Measurements from ENCODE around the gene OS9.
A peak's percentile ranks its signal among the peaks of the same experiment; 100 is the strongest.

OS9 gene

DNA sequence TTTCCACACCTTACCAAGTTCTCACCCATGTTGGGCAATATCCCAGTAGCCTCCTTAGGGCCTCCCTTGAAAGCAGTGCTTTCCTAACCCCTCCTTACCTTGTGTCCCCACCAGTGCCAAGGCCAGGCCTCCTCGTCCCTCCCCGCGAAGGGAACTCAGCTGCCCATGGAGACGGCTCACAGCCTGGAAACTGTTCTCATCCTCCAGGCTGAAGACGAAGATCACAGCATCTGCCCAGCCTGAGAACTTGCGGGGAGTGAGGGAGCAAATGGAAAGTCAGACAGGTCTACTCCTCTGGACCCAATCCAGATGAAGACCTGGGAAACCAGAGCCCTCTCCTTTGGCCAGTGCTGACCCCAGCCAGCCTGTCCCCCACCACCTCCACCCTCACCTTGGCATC, 40.0 kb downstream of the OS9 start:
- ChIA-PET CTCF (interaction anchor here (2.7 to 4.8 kb wide), 3 partner anchors 9 to 151 kb away, joined by 7 to 55 read pairs (median 35); partner anchors contain the start of gene B4GALNT1), POLR2A (interaction anchor here (3.2 kb wide), 1 partner anchor 11 kb away, joined by 10 read pairs; the partner anchor contains the start of gene TSPAN31)
- no peaks in the 10 kb centered on the region for H3K9me3 ChIP-seq (ENCODE audit: control insufficient read depth, insufficient read depth, low read depth, low read length)
- H3K4me1 ChIP-seq (ENCODE audit: control insufficient read depth, insufficient read depth, low read length): peaks cover 6% of the 10 kb centered on the region; the same call in 1 of the 2 replicates
- no peak for TF ChIP-seq ZNF843 (tag by site-specific recombination; IDR thresholded peaks at IDR 0.05)
- H3K27ac ChIP-seq (ENCODE audit: extremely low read depth, low read depth, low read length): no peak overlapping the region
- no peak overlapping the region for H3K4me3 ChIP-seq (ENCODE audit: low read depth, low read length)
- no peaks in the 10 kb centered on the region for H3K36me3 ChIP-seq (ENCODE audit: control insufficient read depth in 2 of 2, insufficient read depth in 1 of 2, low read length in 2 of 2)

GRCh38 chr12:57734591-57734990, 40.7 kb downstream of the OS9 start:
- POLR2A ChIA-PET: interaction anchor here (0.6 to 1.6 kb wide), 2 partner anchors 8 to 10 kb away, joined by 3 to 8 read pairs; no protein-coding TSS in a partner anchor
- Histone ChIP-seq H3K9me3 (ENCODE audit: control insufficient read depth, insufficient read depth, low read depth, low read length) (no peaks in the 10 kb centered on the region), H3K4me1 (ENCODE audit: control insufficient read depth, insufficient read depth, low read length) (peaks cover 6% of the 10 kb centered on the region; the same call in 1 of the 2 replicates), H3K4me3 (ENCODE audit: low read depth, low read length) (no peak overlapping the region), H3K27ac (ENCODE audit: extremely low read depth, low read depth, low read length) (no peak overlapping the region), H3K36me3 (ENCODE audit: control insufficient read depth in 2 of 2, insufficient read depth in 1 of 2, low read length in 2 of 2) (no peaks in the 10 kb centered on the region)
- TF ChIP-seq ZNF366 (tag by site-specific recombination; conservative IDR thresholded peaks at IDR 0.05) (no peak), ZNF398 (tag by site-specific recombination; IDR thresholded peaks at IDR 0.05) (no peak), ZNF707 (tag by site-specific recombination; IDR thresholded peaks at IDR 0.05) (no peak), GLIS1 (tag by site-specific recombination; IDR thresholded peaks at IDR 0.05) (no peak), YY1 (tag by site-specific recombination; IDR thresholded peaks at IDR 0.05) (no peak), TCF7L2 (IDR thresholded peaks at IDR 0.05; ENCODE audit: borderline replicate concordance, low read depth, low read length) (no peak), ZBTB8A (tag by site-specific recombination; IDR thresholded peaks at IDR 0.05) (no peak)
- TF ChIP-seq, protein P1, sequence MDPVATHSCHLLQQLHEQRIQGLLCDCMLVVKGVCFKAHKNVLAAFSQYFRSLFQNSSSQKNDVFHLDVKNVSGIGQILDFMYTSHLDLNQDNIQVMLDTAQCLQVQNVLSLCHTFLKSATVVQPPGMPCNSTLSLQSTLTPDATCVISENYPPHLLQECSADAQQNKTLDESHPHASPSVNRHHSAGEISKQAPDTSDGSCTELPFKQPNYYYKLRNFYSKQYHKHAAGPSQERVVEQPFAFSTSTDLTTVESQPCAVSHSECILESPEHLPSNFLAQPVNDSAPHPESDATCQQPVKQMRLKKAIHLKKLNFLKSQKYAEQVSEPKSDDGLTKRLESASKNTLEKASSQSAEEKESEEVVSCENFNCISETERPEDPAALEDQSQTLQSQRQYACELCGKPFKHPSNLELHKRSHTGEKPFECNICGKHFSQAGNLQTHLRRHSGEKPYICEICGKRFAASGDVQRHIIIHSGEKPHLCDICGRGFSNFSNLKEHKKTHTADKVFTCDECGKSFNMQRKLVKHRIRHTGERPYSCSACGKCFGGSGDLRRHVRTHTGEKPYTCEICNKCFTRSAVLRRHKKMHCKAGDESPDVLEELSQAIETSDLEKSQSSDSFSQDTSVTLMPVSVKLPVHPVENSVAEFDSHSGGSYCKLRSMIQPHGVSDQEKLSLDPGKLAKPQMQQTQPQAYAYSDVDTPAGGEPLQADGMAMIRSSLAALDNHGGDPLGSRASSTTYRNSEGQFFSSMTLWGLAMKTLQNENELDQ (tag by site-specific recombination; IDR thresholded peaks at IDR 0.05; ENCODE audit: low read depth): no peak
- CTCF ChIA-PET: interaction anchor here (0.6 to 4.8 kb wide), 7 partner anchors 9 to 271 kb away, joined by 3 to 55 read pairs (median 5); partner anchors contain the start of gene B4GALNT1

DNA sequence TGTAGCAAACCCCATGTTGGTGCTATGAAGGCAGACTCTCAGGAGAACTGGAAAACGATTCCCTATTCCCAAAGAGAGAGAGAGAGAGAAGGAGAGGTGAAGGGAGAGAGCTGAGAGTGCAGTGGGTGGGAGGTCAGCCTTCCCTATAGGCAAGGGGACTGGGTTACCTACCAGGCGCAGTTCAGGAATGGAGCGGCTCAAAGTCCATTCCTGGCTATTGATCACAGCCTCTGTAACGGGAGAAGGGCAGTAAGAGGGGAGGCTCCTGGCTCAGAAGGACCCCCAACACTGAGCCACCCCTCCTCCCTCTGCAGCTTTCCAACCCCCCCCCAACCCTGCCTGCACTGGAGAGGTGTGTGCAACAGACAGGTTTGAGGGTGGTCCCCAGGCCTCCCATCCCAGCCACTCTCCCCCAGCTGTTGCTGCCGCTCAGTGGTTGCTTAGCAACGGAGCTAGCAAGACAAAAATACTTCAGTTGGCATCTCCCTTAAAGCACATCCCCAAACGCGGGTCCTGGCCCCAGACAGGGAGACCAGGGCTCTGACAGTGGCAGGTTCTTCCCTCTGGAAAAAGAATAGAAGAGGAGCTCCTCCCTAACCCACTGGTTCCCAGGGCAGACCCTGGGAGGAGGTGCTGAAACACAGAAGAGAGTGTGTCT, 41.4 kb downstream of the OS9 start:
- no peaks in the 10 kb centered on the region for H3K9me3 ChIP-seq (ENCODE audit: control insufficient read depth, insufficient read depth, low read depth, low read length)
- peak; percentile 62 for TF ChIP-seq SCRT2 (tag by site-specific recombination; IDR thresholded peaks at IDR 0.05)
- TF ChIP-seq ZBTB48 (tag by site-specific recombination; IDR thresholded peaks at IDR 0.05): 0 out of 2 replicates have a peak, but pooled peaks have one; percentile 25
- TF ChIP-seq ZNF202 (tag by site-specific recombination; IDR thresholded peaks at IDR 0.05; ENCODE audit: borderline replicate concordance): no peak
- ChIA-PET CTCF (interaction anchor here (0.5 to 4.8 kb wide), 10 partner anchors 10 to 433 kb away, joined by 3 to 55 read pairs (median 3); no protein-coding TSS in a partner anchor), POLR2A (interaction anchor here (0.7 to 1.6 kb wide), 3 partner anchors 9 to 12 kb away, joined by 3 to 8 read pairs (median 6); partner anchors contain the start of gene TSPAN31)
- peaks cover 6% of the 10 kb centered on the region; the same call in 1 of the 2 replicates for H3K4me1 ChIP-seq (ENCODE audit: control insufficient read depth, insufficient read depth, low read length)
- no peaks in the 10 kb centered on the region for H3K36me3 ChIP-seq (ENCODE audit: control insufficient read depth in 2 of 2, insufficient read depth in 1 of 2, low read length in 2 of 2)
- H3K4me3 ChIP-seq (ENCODE audit: low read depth, low read length): no peak overlapping the region
- H3K27ac ChIP-seq (ENCODE audit: extremely low read depth, low read depth, low read length): no peak overlapping the region

Data from HEK293 (cell line).